Mesenchymal stem cell (in vitro differentiated cells and primary cell): Measurements from ENCODE around the gene DLGAP1.

Experiments used
- DNase-seq: peaks from one replicate; pipeline ENCODE4 v3.0.0-alpha.2; 2013
- H2AFZ ChIP-seq: one replicate; pipeline ENCODE4 v1.6.1; 2013; ENCODE audit warnings: low read depth, mild to moderate bottlenecking, control low read depth, inconsistent platforms, low read length, moderate library complexity
- H2AK5ac ChIP-seq: 2 replicates; pipeline ENCODE4 v1.6.1; 2013; ENCODE audit warnings: low read length, moderate library complexity, mild to moderate bottlenecking, inconsistent platforms; ENCODE audit not compliant: severe bottlenecking
- H2BK120ac ChIP-seq: one replicate; pipeline ENCODE4 v1.6.1; 2013; ENCODE audit warnings: low read depth, mild to moderate bottlenecking, inconsistent platforms, low read length, moderate library complexity
- H2BK12ac ChIP-seq, 2 experiments: one replicate each; pipeline ENCODE4 v1.6.1; 2013; ENCODE audit warnings: inconsistent platforms in 2 of 2, low read length in 2 of 2, mild to moderate bottlenecking in 2 of 2, moderate library complexity in 2 of 2, control low read depth in 1 of 2
- H2BK15ac ChIP-seq: one replicate; pipeline ENCODE4 v1.6.1; 2013; ENCODE audit warnings: mild to moderate bottlenecking, low read depth, inconsistent platforms; ENCODE audit not compliant: poor library complexity, severe bottlenecking
- H2BK5ac ChIP-seq: 2 replicates; pipeline ENCODE4 v1.6.1; 2013; ENCODE audit warnings: low read depth, mild to moderate bottlenecking, low read length, control low read depth, inconsistent platforms; ENCODE audit not compliant: poor library complexity, severe bottlenecking
- H3K14ac ChIP-seq, 2 experiments: one replicate each; pipeline ENCODE4 v1.6.1; 2013; ENCODE audit warnings: inconsistent platforms in 2 of 2, low read length in 2 of 2, control low read depth in 1 of 2, mild to moderate bottlenecking in 1 of 2, moderate library complexity in 1 of 2
- H3K18ac ChIP-seq, 2 experiments: one replicate each; pipeline ENCODE4 v1.6.1; 2013; ENCODE audit warnings: inconsistent platforms in 2 of 2, low read length in 2 of 2, control low read depth in 1 of 2, low read depth in 1 of 2, mild to moderate bottlenecking in 1 of 2
- H3K23ac ChIP-seq, 2 experiments: one replicate each; pipeline ENCODE4 v1.6.1; 2013; ENCODE audit warnings: inconsistent platforms in 2 of 2, low read length in 2 of 2, mild to moderate bottlenecking in 2 of 2, moderate library complexity in 2 of 2, control low read depth in 1 of 2
- H3K27ac ChIP-seq: 2 replicates; pipeline ENCODE4 v1.5.1; 2013; ENCODE audit warnings: mild to moderate bottlenecking, moderate library complexity, low read length, control low read depth, inconsistent platforms; ENCODE audit not compliant: poor library complexity, severe bottlenecking
- H3K27me3 ChIP-seq, 2 experiments: 2 replicates each; pipeline versions ENCODE4 v1.6.1 to v1.7.0; 2013; ENCODE audit warnings: low read length in 2 of 2, mild to moderate bottlenecking in 2 of 2, moderate library complexity in 2 of 2, control low read depth in 1 of 2, inconsistent platforms in 1 of 2; ENCODE audit not compliant: control insufficient read depth in 1 of 2, insufficient read depth in 1 of 2
- H3K36me3 ChIP-seq, 2 experiments: 2 replicates each; pipeline versions ENCODE4 v1.6.1 to v1.7.0; 2013; ENCODE audit warnings: low read length in 2 of 2, control low read depth in 1 of 2, inconsistent platforms in 1 of 2, low read depth in 1 of 2, mild to moderate bottlenecking in 1 of 2; ENCODE audit not compliant: insufficient read depth in 2 of 2, control insufficient read depth in 1 of 2
- H3K4ac ChIP-seq, 2 experiments: one replicate each; pipeline ENCODE4 v1.6.1; 2013; ENCODE audit warnings: inconsistent platforms in 2 of 2, low read length in 2 of 2, mild to moderate bottlenecking in 2 of 2, moderate library complexity in 2 of 2, control low read depth in 1 of 2, low read depth in 1 of 2
- H3K4me1 ChIP-seq: 2 replicates; pipeline ENCODE4 v1.6.1; 2013; ENCODE audit warnings: low read depth, low read length, control low read depth; ENCODE audit not compliant: control insufficient read depth, insufficient read depth
- H3K4me2 ChIP-seq: 2 replicates; pipeline ENCODE4 v1.6.1; 2013; ENCODE audit warnings: low read length, mild to moderate bottlenecking, inconsistent platforms; ENCODE audit not compliant: poor library complexity, severe bottlenecking
- H3K4me3 ChIP-seq, 2 experiments: 2 replicates each; pipeline versions ENCODE4 v1.5.1 to v1.7.0; 2013; ENCODE audit warnings: low read length in 2 of 2, mild to moderate bottlenecking in 2 of 2, control low read depth in 1 of 2, low read depth in 1 of 2; ENCODE audit not compliant: insufficient read depth in 1 of 2
- H3K79me1 ChIP-seq: replicated peaks from 2 replicates; pipeline ENCODE4 v1.6.1; 2013; ENCODE audit warnings: mild to moderate bottlenecking, control low read depth, low read length, inconsistent platforms; ENCODE audit not compliant: poor library complexity, severe bottlenecking
- H3K9ac ChIP-seq: 2 replicates; pipeline ENCODE4 v1.7.0; 2013; ENCODE audit warnings: mild to moderate bottlenecking, low read length, moderate library complexity
- H3K9me3 ChIP-seq: 2 replicates; pipeline ENCODE4 v1.7.0; 2013; ENCODE audit warnings: mild to moderate bottlenecking, low read length; ENCODE audit not compliant: control insufficient read depth
- H4K8ac ChIP-seq: one replicate; pipeline ENCODE4 v1.6.1; 2013; ENCODE audit warnings: inconsistent platforms, mild to moderate bottlenecking, low read length, moderate library complexity
- H4K91ac ChIP-seq: one replicate; pipeline ENCODE4 v1.6.1; 2013; ENCODE audit warnings: mild to moderate bottlenecking, low read length, inconsistent platforms
- WGBS: methylation state at CpG from one replicate; pipeline ENCODE4 v1.1.7; 2013; ENCODE audit warnings: mixed read lengths; 5-methylcytosine and 5-hydroxymethylcytosine counted together

DLGAP1 gene

GRCh38 chr18:3970929-3971328 is 484.2 kb downstream of the DLGAP1 start:
- no peak overlapping the region for H3K4me3 ChIP-seq
- H3K23ac ChIP-seq: no peak overlapping the region
- DNase-seq: no peak
- no peak overlapping the region for H3K18ac ChIP-seq
- H2BK12ac ChIP-seq: no peak overlapping the region
- H3K9ac ChIP-seq: no peak overlapping the region
- no peak overlapping the region for H4K91ac ChIP-seq
- no peaks in the 10 kb centered on the region for H3K27me3 ChIP-seq
- no peak overlapping the region for H4K8ac ChIP-seq
- H2BK5ac ChIP-seq: no peak overlapping the region
- no peak overlapping the region for H2BK120ac ChIP-seq
- H3K4me2 ChIP-seq: no peak overlapping the region
- no peak overlapping the region for H3K14ac ChIP-seq
- H2AFZ ChIP-seq: no peak overlapping the region
- no peak overlapping the region for H2BK15ac ChIP-seq
- no peak overlapping the region for H2AK5ac ChIP-seq
- WGBS: 55% methylated on average over 2 of the region's 2 CpGs
- no peaks in the 10 kb centered on the region for H3K9me3 ChIP-seq
- H3K36me3 ChIP-seq: no peaks in the 10 kb centered on the region
- H3K79me1 ChIP-seq: no peaks in the 10 kb centered on the region
- H3K4ac ChIP-seq: no peak overlapping the region
- H3K27ac ChIP-seq: no peak overlapping the region
- H3K4me1 ChIP-seq: peaks cover 2% of the 10 kb centered on the region

- Histone ChIP-seq H3K36me3 (no peaks in the 10 kb centered on the region), H2BK5ac (no peak overlapping the region), H3K23ac (no peak overlapping the region), H2BK120ac (no peak overlapping the region), H3K14ac (no peak overlapping the region), H3K9ac (no peak overlapping the region), H2BK15ac (no peak overlapping the region), H4K8ac (no peak overlapping the region), H2BK12ac (no peak overlapping the region), H3K27ac (peak overlapping the region; percentile 51), H3K9me3 (no peaks in the 10 kb centered on the region), H3K18ac (no peak overlapping the region), H3K27me3 (no peaks in the 10 kb centered on the region), H2AK5ac (no peak overlapping the region), H3K4me1 (peaks cover 2% of the 10 kb centered on the region), H3K4me3 (no peak overlapping the region), H3K4me2 (no peak overlapping the region), H3K79me1 (no peaks in the 10 kb centered on the region), H3K4ac (no peak overlapping the region), H2AFZ (no peak overlapping the region), H4K91ac (no peak overlapping the region)
- 54% methylated on average over 4 of the region's 4 CpGs for WGBS
- DNase-seq: no peak
These were observed 487.5 kb downstream of the DLGAP1 start for GRCh38 chr18:3967359-3968180.

GRCh38 chr18:3966642-3967358 is 488.3 kb downstream of the DLGAP1 start:
- peak overlapping the region; percentile 70 for H3K27ac ChIP-seq
- no peak overlapping the region for H4K8ac ChIP-seq
- no peaks in the 10 kb centered on the region for H3K9me3 ChIP-seq
- 53% methylated on average over 6 of the region's 6 CpGs for WGBS
- H3K27me3 ChIP-seq: no peaks in the 10 kb centered on the region
- no peak overlapping the region for H3K23ac ChIP-seq
- H2BK5ac ChIP-seq: no peak overlapping the region
- no peak overlapping the region for H2AFZ ChIP-seq
- no peak for DNase-seq
- H2AK5ac ChIP-seq: peak overlapping the region; percentile 27
- H2BK120ac ChIP-seq: no peak overlapping the region
- no peaks in the 10 kb centered on the region for H3K79me1 ChIP-seq
- H3K4ac ChIP-seq: no peak overlapping the region
- no peak overlapping the region for H3K9ac ChIP-seq
- no peak overlapping the region for H3K14ac ChIP-seq
- H3K4me3 ChIP-seq: no peak overlapping the region
- H4K91ac ChIP-seq: no peak overlapping the region
- H2BK12ac ChIP-seq: no peak overlapping the region
- H3K36me3 ChIP-seq: no peaks in the 10 kb centered on the region
- H3K4me1 ChIP-seq: peaks cover 1% of the 10 kb centered on the region
- H3K18ac ChIP-seq: no peak overlapping the region
- no peak overlapping the region for H2BK15ac ChIP-seq
- no peak overlapping the region for H3K4me2 ChIP-seq

- H3K36me3 ChIP-seq: no peaks in the 10 kb centered on the region
- H3K18ac ChIP-seq: no peak overlapping the region
- no peak overlapping the region for H2BK12ac ChIP-seq
- H3K27ac ChIP-seq: peak overlapping the region; percentile 70
- H2BK15ac ChIP-seq: no peak overlapping the region
- no peaks in the 10 kb centered on the region for H3K79me1 ChIP-seq
- no peaks in the 10 kb centered on the region for H3K27me3 ChIP-seq
- H4K8ac ChIP-seq: no peak overlapping the region
- H3K14ac ChIP-seq: no peak overlapping the region
- H4K91ac ChIP-seq: no peak overlapping the region
- H2BK5ac ChIP-seq: no peak overlapping the region
- H2BK120ac ChIP-seq: no peak overlapping the region
- no peak overlapping the region for H2AFZ ChIP-seq
- H3K23ac ChIP-seq: no peak overlapping the region
- no peak overlapping the region for H3K4ac ChIP-seq
- H3K4me1 ChIP-seq: peaks cover 1% of the 10 kb centered on the region
- no peaks in the 10 kb centered on the region for H3K9me3 ChIP-seq
- no peak overlapping the region for H2AK5ac ChIP-seq
- H3K4me2 ChIP-seq: no peak overlapping the region
- DNase-seq: no peak
- WGBS: 73% methylated on average over 1 of the region's 2 CpGs
- no peak overlapping the region for H3K4me3 ChIP-seq
- no peak overlapping the region for H3K9ac ChIP-seq
These were observed 488.9 kb downstream of the DLGAP1 start for GRCh38 chr18:3966246-3966641.
